ENCODE results near the gene CLDN15.

DNA sequence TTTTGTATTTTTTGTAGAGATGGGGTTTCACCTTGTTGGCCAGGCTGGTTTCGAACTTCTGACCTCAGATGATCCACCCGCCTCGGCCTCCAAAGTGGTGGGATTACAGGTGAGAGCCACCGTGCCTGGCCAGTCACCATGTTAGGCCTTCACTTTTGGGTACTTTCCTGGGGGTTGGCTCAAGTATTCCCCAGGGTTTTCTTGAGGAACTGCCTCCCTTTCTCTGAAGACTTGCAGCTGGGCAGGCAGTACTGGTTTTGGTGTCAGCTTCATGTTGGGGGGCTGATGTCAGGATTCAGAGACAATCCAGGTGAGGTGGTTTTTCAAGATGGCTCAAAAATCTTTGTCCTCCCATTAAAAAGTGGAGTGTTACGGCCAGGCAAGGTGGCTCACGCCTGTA is 12.0 kb downstream of the CLDN15 start:
- TF ChIP-seq CTCF (IDR thresholded peaks at IDR 0.05): no peak
- TF ChIP-seq POLR2A (IDR thresholded peaks at IDR 0.05): no peak
- TF ChIP-seq POLR2AphosphoS5 (IDR thresholded peaks at IDR 0.05): no peak

Data from suprapubic skin (tissue), 4 donors.